WTC11 (cell line): ENCODE data around the gene RPP30. TPM values are rescaled to one million over a fixed set of nuclear protein-coding genes. Genes with fewer than 3 reads are reported as not detected.

Experiments
- ATAC-seq: fragments of 200-7000 bp; cut with Tn5 transposase; 2 replicates; pipeline ENCODE4 v1.10.0; 2021; ENCODE audit warnings: mild to moderate bottlenecking, moderate library complexity
- CTCF ChIA-PET: fragments of 300-600 bp; sonication (Branson Sonifier 250); formaldehyde crosslinking; loops from one replicate; lab custom pipeline; 2021; ENCODE audit warnings: antibody characterized with exemption; lab: Charles Lee
- POLR2A ChIA-PET: fragments of 350-600 bp; sonication (Branson Sonifier 250); formaldehyde crosslinking; loops from one replicate; lab custom pipeline; 2021; ENCODE audit warnings: antibody characterized with exemption; lab: Charles Lee
- DNase-seq: peaks from one replicate; pipeline ENCODE4 v3.0.0; 2021; ENCODE audit warnings: low spot score
- H3K27ac Mint-ChIP-seq: 2 replicates; pipeline ENCODE4 v1.8.0; 2021; ENCODE audit warnings: mixed read lengths
- H3K27me3 Mint-ChIP-seq: 2 replicates; pipeline ENCODE4 v1.8.0; 2021; ENCODE audit warnings: low read depth, mild to moderate bottlenecking, moderate library complexity, mixed read lengths
- H3K36me3 Mint-ChIP-seq: 2 replicates; pipeline ENCODE4 v1.8.0; 2021; ENCODE audit warnings: mixed read lengths
- H3K4me1 Mint-ChIP-seq: 2 replicates; pipeline ENCODE4 v1.8.0; 2022; ENCODE audit warnings: mixed read lengths
- H3K4me3 Mint-ChIP-seq: 2 replicates; pipeline ENCODE4 v1.8.0; 2021; ENCODE audit warnings: mild to moderate bottlenecking, moderate library complexity, mixed read lengths
- H3K9me3 Mint-ChIP-seq: 2 replicates; pipeline ENCODE4 v1.8.0; 2021; ENCODE audit warnings: mixed read lengths
- ATF3 ChIP-seq: sonication (generic); formaldehyde crosslinking; conservative IDR thresholded peaks from 2 replicates; pipeline ENCODE4 v1.8.1; 2022; ENCODE audit warnings: mild to moderate bottlenecking, missing genetic modification reagents
- ATF6 ChIP-seq: sonication (generic); formaldehyde crosslinking; IDR thresholded peaks from 2 replicates; pipeline ENCODE4 v1.8.1; 2023; ENCODE audit warnings: mild to moderate bottlenecking, missing genetic modification reagents
- CDX4 ChIP-seq: fragments of 250-450 bp; sonication (Bioruptor Pico); IDR thresholded peaks from 2 replicates; pipeline ENCODE4 v1.9.0; 2021; ENCODE audit warnings: moderate library complexity, mild to moderate bottlenecking, inconsistent platforms, borderline replicate concordance
- ETV6 ChIP-seq: sonication (generic); formaldehyde crosslinking; IDR thresholded peaks from 2 replicates; pipeline ENCODE4 v1.8.1; 2022; ENCODE audit warnings: mild to moderate bottlenecking, missing genetic modification reagents
- IRF2 ChIP-seq: sonication (generic); formaldehyde crosslinking; IDR thresholded peaks from 2 replicates; pipeline ENCODE4 v1.8.0; 2022; ENCODE audit warnings: low read depth, missing genetic modification reagents, borderline replicate concordance
- JAZF1 ChIP-seq: fragments of 250-450 bp; sonication (Bioruptor Pico); IDR thresholded peaks from 2 replicates; pipeline ENCODE4 v1.9.0; 2021; ENCODE audit warnings: moderate library complexity, mild to moderate bottlenecking, inconsistent platforms
- KAT7 ChIP-seq: sonication (generic); formaldehyde crosslinking; IDR thresholded peaks from 2 replicates; pipeline ENCODE4 v1.8.1; 2023; ENCODE audit warnings: missing genetic modification reagents, mild to moderate bottlenecking, borderline replicate concordance
- NR2C2 ChIP-seq: sonication (generic); formaldehyde crosslinking; IDR thresholded peaks from 2 replicates; pipeline ENCODE4 v1.8.0; 2022; ENCODE audit warnings: mild to moderate bottlenecking, missing genetic modification reagents
- OVOL2 ChIP-seq: fragments of 250-450 bp; sonication (Bioruptor Pico); IDR thresholded peaks from 2 replicates; pipeline ENCODE4 v1.9.0; 2021; ENCODE audit warnings: mild to moderate bottlenecking, borderline replicate concordance
- PREB ChIP-seq: sonication (generic); formaldehyde crosslinking; IDR thresholded peaks from 2 replicates; pipeline ENCODE4 v1.8.1; 2022; ENCODE audit warnings: mild to moderate bottlenecking, missing genetic modification reagents, moderate library complexity, borderline replicate concordance
- RELA ChIP-seq: sonication (generic); formaldehyde crosslinking; IDR thresholded peaks from 2 replicates; pipeline ENCODE4 v1.8.1; 2022; ENCODE audit warnings: missing genetic modification reagents, mild to moderate bottlenecking, borderline replicate concordance
- RORB ChIP-seq: fragments of 250-450 bp; sonication (Bioruptor Pico); IDR thresholded peaks from 2 replicates; pipeline ENCODE4 v1.9.0; 2021; ENCODE audit warnings: mild to moderate bottlenecking
- SMAD4 ChIP-seq: sonication (generic); formaldehyde crosslinking; IDR thresholded peaks from 2 replicates; pipeline ENCODE4 v1.8.0; 2022; ENCODE audit warnings: mild to moderate bottlenecking, missing genetic modification reagents
- ZNF232 ChIP-seq: sonication (generic); formaldehyde crosslinking; IDR thresholded peaks from 2 replicates; pipeline ENCODE4 v1.8.0; 2022; ENCODE audit warnings: mild to moderate bottlenecking, missing genetic modification reagents
- ZNF281 ChIP-seq: sonication (generic); formaldehyde crosslinking; IDR thresholded peaks from 2 replicates; pipeline ENCODE4 v1.8.0; 2023; ENCODE audit warnings: mild to moderate bottlenecking, missing genetic modification reagents
- ZNF423 ChIP-seq: fragments of 250-450 bp; sonication (Bioruptor Pico); IDR thresholded peaks from 2 replicates; pipeline ENCODE4 v2.1.2; 2022; ENCODE audit warnings: mild to moderate bottlenecking, moderate library complexity
- ZNF425 ChIP-seq: fragments of 250-450 bp; sonication (Bioruptor Pico); conservative IDR thresholded peaks from 2 replicates; pipeline ENCODE4 v1.9.0; 2021; ENCODE audit warnings: mild to moderate bottlenecking
- total RNA-seq: library from RNA; stranded (reverse); gene quantifications from 3 replicates; pipeline ENCODE4 v1.2.3, GENCODE V29; 2021

Gene RPP30
- total RNA-seq, 1 experiment from 2014 or later: 56.4 TPM

- POLR2A ChIA-PET: no interaction called here
- ATAC-seq: no peak
- H3K36me3 Mint-ChIP-seq: peaks cover 38% of the 10 kb centered on the region
Measured at GRCh38 chr10:90847436-90847835, 24.3 kb upstream of the RPP30 start.

More at GRCh38 chr10:90847436-90847835, 24.3 kb upstream of the RPP30 start:
- Mint-ChIP-seq H3K4me1 (peaks cover 5% of the 10 kb centered on the region), H3K27me3 (peaks cover 8% of the 10 kb centered on the region), H3K4me3 (no peak overlapping the region), H3K9me3 (peaks cover 46% of the 10 kb centered on the region), H3K27ac (no peak overlapping the region)
- CTCF ChIA-PET: no interaction called here
- no peak for DNase-seq
- TF ChIP-seq CDX4 (CRISPR knock-in tag) (no peak), OVOL2 (CRISPR knock-in tag) (no peak), ETV6 (CRISPR knock-in tag) (no peak), SMAD4 (CRISPR knock-in tag) (no peak), PREB (CRISPR knock-in tag) (no peak), NR2C2 (no peak), ZNF423 (CRISPR knock-in tag) (no peak), ATF6 (CRISPR knock-in tag) (no peak), ATF3 (CRISPR knock-in tag) (no peak), ZNF281 (no peak), IRF2 (CRISPR knock-in tag) (no peak), KAT7 (no peak), ZNF232 (CRISPR knock-in tag) (no peak), ZNF425 (CRISPR knock-in tag) (no peak), JAZF1 (no peak), RORB (no peak), RELA (CRISPR knock-in tag) (no peak)
- TF ChIP-seq, all 79 proteins: peak for 0
